Fibroblast of skin of right quadriceps (primary cell): ENCODE results near the gene HIPK4.
A peak's percentile ranks its signal among the peaks of the same experiment; 100 is the strongest.
"Not testable (repeated sequence)": the region's sequence is repeated elsewhere in the genome, so short reads cannot be mapped to it uniquely, and the experiment has no call there.

Experiments
- DNase-seq: peaks from one replicate; pipeline ENCODE4 v3.0.0-alpha.2; 2013

HIPK4 gene

DNA sequence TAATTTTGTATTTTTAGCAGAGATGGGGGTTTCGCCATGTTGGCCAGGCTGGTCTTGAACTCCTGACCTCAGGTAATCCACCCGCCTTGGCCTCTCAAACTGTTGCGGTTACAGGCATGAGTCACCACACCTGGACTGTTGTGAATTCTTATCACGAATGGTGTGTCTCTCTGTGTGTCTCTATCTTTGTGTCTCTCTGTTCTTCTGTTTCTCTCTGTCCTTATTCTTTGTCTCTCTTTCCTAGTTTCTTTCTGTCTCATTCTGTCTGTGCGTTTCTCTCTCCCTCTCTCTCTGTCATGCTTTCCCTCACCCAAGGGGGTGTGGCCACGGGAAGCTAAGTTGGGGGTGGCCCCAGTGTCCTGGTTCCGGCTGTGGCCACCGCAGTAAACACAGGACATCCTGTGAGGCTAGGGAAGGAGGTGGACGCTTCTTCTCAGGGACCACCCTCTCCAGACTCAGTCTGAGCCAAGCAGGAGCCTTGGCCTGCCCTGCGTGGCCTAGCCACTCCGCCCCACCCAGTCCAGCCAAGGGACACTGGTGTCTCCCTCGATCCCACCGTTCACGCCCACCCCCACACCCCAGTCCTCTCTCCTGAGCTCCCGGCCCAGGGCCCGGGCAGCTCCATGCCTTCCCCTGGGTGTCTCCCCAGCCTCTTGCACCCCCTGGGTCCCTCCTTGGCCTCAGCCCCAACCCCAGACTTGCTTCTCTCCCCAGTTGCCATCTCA is 27.1 kb upstream of the HIPK4 start:
- peak; percentile 43 for DNase-seq

DNA sequence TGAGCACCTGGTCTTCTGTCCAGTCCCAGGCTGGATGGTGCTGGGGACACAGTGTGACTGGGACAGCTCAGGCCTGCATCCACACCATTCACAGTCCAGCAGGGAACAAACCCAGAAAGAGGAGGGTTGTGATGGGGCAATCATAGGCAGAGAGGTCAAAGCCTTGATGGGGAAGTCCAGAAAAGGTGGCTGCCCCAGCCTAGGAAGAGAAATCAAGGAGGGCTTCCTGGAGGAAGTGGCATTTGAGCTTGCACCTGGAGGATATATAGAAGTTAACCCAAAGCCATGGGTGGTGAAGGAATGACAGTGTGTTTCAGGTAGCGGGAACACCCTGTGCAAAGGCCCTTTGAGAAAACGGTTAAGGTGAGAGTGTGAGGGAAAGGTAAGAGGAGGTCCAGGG is 25.8 kb upstream of the HIPK4 start:
- DNase-seq: no peak

DNA sequence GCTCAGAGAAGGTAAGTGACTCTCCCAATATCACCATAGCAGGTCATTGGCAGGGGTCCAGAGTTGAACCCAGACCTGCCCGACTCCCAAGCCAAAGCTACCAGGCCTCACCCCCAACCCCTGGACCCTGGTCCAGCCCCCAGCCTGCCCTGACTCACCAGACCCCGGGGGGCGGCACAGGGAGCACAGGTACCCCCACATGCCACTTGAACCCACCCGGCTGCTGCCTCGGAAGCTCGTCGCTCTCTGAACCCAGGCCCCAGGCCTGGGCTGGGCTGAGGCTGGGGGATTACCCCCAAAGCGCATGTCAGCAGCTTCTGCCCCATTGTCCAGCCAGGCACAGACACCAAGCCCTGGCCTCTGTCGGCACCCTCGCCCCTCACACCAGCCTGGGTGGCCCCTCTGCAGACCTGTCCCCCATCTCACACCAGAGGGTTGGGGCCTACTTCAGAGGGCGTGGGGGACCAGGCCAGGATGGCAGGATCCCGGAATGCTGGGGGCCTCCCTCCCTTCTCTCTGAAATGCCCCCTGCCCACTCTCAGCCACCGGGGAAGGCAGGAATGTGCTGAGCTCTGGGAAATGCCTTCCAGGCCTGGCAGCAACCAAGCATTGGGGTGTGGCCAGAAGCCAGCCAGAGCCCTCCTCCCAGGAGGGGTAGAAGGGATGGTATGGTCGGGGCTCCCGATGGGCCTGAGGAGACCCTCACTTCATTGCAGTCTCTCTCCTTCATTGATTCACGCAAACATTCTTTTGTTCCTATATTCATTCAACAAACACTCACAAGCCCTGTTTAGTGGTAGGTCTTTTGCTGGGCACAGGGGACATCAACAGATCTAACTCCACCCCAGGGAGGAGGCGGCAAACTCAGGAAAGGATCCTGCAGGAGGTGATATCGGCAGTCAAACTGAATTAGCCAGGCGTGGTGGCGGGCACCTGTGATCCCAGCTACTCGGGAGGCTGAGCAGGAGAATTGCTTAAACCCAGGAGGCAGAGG is 24.9 kb upstream of the HIPK4 start:
- DNase-seq: no peak

DNA sequence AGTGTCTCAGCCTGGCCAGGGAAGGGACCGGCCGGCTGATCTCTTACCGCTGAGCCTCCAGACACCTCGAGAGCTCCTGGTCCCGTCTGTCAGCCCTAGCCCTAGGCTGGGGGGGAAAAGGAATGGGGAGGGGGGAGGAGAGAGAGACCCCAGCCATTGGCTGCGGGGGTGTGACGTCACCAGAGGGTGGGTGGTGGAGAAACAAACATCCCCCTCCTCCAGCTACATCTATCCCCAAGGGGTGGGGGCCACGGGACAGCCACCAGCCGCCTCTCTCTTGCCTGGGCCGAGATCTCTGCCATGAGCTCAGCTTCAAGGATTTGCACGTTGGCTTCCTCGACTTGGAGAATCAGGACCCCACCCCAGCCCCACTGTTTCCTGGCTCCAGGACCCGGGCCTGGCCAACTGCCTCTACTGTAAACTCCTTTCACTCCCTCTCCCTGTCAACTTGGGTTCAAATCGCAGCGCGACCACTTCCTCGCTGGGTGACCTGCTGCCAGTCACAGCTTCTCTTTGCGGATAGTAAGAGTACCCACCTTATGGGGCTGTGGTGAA is 23.4 kb upstream of the HIPK4 start, which contains the start of gene PRX:
PRX (minus strand) TSS at position 88 of the 555 bp plus-strand sequence. CDS start 5,446 bp downstream, outside the sequence.
- DNase-seq: no peak

DNA sequence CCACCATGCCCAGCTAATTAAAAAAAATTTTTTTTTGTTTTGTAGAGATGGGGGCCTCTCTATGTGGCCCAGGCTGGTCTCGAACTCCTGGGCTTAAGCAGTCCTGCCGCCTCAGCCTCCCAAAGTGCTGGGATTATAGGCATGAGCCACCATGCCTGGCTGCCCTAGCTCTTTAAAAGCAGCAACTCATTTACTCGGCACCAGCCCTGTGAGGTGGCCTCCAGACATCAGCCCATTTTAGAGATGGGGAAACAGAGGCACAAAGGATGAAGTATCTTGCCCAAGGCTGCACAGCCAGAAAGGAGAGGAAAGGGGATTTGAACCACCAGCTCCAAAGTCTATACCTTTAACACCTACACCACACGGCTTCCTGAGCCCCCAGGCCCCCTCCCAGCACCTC is 22.9 kb upstream of the HIPK4 start:
- DNase-seq: no peak

DNA sequence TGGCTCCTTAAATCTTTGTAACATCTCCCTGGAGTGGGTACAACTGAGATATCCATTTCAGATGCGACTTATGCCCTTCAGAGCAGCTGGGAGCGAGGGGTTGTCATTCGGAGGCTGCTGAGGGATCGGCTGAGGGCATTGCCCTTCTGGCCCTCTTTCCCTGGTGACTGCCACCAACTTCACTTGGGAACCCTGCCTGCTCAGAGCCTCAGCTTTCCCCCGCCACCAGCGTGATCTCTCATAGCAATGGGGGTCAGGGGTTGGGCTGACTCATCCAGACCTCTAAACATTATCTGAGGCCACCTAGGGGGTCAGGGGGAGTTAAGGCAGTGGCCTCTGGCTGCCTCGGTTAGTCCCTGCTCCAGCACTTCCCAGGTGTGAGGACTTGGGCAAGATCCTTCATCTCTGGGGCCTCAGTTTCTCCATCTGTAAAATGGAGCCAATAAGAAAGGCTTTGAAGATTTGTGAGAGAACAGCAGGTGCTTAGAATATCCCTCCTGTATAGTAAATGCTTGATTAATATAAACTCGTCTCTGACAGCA is 22.0 kb upstream of the HIPK4 start:
- DNase-seq: no peak

DNA sequence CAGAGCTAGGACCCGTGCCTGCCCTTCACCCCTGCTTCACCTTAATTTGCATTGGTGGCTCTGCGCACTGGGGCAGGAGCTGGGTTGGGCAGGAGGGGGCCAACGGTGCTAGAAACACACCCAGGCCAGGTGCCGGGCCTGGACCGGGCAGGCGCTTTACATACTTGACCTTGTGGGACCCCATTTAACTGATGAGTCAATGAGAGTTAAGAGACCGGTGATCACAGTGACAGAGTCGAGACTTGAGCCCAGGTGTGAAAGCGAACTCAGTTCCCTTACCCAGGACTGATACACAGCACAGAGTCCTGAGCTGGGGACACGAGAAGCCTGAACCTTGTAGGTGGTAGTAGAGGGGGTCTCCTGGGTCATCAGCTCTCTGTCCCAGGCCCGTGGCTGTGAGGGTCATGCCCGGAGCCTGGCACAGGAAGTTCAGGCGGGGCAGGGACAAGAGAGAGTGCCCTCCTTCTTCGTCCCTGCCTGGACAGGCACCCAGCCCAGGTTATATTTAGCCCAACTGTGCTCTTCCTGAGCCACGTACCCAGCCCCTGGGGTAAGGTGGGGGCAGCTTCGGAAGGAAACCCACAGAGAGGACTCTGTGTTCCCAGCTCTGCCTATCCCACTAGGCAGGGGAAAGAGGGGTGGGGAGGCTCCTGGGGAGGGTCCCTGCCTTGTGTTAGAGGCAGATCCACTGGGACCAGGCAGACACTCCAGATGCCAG is 21.3 kb upstream of the HIPK4 start:
- no peak for DNase-seq

DNA sequence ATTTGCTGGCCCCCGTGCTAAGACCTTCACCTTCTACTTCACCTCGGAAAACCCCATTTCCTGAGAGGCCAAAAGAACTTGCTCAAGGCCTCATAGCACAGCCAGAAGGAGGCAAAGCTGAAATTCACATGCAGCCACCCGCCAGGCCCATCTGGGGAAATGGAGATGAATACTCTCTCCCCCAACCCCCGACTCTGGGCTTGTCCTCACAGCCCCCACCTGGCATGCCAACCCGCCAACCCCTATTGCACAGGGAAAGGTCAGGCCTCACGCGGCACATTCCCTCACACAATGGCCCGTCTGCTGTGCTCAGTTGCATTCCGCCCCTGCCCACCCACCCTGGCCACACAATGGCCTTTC is 20.0 kb upstream of the HIPK4 start:
- no peak for DNase-seq

DNA sequence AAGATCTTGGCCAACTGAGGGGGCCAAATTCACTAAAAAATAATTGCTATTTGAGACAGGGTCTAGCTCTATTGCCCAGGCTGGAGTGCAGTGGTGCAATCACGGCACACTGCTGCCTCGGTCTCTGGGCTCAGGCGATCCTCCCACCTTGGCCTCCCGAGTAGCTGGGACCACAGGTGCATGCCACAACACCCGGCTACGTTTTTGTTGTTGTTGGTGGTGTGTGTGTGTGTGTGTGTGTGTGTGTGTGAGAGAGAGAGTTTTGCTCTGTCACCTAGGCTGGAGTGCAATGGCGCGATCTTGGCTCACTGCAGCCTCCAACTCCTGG is 18.6 kb upstream of the HIPK4 start:
- not testable (repeated sequence) for DNase-seq

DNA sequence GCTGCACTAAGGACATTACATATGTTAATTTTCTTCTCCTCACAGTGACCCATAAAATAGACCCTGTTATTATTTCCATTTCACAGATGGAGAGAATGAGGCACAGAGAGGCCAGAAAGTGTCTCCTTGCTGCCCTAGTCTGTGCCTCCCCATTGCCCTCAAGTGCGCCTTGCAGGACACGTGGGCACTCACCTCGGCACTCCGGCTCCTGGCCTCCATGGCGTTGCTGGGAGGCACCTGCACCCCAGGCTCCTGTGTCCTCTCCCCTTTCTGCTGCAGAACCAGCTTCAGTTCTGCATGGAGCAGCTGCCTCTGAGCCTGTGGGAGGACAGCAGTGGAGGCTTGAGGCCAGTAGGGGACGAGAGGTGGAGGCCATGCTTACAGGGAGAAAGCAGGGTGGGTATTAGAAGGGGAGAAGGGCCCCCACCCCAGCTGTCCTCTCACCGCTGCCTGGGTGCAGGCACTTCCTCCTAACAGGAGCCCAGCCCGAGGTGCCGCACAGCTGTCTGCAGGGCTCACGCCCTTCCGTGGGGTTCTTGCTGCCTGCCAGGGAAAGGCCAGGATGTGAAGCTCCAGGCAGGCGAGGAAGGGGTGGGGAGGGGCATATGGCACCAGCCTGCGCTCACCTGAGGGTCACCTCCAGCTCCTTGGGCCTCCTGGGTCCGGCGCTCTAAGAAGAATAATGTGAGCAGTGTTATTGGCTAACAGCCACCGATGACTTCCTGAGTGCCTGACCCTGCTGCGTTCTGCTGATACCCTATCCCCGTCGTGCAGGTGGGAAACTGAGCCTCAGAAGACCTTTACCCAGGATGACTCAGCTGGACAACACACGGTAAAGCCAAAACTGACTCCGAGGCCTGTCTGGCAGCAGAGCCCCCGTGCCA is 18.0 kb upstream of the HIPK4 start:
- DNase-seq: no peak

DNA sequence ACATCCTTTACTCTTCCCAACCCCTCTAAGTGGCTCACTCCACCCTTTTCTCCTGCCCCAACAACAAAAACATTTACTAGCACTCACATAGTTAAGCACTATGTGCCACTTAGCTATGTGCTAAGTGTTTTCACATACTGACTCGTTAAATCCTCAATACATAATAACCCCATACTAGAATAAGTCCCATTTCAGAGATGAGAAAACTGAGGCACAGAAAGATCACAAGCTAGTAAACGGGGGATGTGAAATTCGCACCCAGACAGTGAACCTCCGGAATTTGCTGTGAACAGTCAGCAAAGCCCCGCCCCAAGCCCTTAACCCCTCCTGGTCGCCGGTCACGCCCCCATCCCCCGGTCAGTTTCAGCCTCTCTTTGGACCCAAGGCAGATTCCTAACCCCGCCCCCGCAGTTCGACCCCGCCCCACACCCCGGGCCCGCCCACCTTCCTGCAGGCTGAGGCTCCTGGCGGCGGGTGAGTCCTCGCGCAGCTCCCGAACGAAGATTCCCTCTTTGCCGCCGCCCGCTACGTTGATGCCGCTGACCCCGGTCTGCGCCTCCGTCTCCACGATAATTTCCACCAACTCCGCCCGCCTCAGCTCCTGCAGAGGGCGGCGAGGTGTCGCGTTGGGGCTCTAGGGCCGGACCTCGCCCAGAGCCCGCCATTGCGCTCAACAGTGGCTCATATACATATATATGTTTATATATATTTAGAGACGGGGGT is 13.4 kb upstream of the HIPK4 start:
- peak; percentile 83 for DNase-seq

DNA sequence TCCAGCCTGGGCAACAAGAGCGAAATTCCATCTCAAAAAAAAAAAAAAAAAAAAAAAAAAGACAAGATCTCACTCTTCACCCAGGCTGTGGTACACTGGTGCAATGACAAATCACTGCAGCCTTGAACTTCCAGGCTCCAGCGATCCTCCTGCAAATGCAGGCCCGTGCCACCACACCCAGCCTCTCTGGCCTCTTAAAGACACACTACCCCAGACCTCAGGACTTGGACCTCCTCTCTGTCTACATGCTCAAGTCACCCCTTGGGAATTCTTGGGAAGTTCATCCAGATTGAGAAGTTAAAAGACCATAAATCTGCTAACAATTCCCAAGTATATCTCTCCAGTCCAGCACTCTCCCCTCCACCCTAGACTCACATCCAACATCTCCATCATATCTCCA is 10.6 kb upstream of the HIPK4 start:
- DNase-seq: peak; percentile 15

DNA sequence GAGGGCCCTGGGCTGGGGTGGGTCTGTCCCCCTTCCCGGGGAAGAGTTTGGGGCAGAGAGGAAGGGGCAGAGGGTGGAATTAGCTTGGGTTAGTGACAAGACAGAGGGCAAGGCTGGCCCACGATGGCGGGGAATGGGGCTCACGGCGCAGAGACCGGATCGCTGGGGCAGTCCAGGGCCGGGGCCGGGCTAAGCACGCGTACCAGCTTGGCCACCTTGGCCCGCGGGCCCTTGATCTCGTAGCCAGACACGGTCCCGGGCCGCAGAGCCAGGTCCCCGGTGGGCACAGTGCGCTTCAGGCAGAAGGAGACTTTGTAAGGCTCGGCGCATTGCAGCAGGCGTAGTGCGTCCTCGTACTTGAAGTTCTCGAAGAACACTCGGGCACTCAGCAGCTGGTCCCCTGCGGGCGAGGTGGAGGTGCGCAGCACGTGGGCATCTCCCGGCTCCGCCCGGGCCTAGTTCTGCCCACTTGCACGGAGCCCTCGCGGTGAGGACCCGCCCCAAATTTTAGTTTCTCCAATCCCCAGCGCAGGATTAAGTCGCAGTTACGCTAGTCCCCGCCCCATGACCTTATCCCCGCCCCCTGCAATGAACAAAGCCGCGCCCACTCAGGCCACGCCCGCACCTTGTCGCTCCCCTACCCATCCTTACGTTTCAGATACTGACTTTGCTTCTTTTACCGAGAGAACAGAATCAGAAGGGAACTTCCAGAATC is 8.6 kb upstream of the HIPK4 start:
- peak; percentile 35 for DNase-seq

DNA sequence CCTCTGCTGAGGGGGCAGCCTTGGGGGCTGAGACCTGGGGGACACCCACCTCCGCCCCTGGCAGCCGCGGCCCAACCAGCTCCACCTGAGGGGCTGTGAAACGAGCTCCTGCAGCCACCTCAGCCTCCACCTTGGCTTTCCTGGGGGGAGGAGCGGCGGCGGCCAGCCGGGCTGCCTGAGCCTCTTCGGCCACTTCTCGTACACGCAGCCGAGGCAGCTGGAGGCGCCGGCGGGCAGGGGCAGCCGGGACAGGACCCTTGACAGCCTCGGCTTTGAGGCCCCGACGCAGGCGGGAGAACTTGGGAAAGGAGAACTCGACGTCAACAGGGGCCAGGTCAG is 7.6 kb upstream of the HIPK4 start:
- DNase-seq: no peak

DNA sequence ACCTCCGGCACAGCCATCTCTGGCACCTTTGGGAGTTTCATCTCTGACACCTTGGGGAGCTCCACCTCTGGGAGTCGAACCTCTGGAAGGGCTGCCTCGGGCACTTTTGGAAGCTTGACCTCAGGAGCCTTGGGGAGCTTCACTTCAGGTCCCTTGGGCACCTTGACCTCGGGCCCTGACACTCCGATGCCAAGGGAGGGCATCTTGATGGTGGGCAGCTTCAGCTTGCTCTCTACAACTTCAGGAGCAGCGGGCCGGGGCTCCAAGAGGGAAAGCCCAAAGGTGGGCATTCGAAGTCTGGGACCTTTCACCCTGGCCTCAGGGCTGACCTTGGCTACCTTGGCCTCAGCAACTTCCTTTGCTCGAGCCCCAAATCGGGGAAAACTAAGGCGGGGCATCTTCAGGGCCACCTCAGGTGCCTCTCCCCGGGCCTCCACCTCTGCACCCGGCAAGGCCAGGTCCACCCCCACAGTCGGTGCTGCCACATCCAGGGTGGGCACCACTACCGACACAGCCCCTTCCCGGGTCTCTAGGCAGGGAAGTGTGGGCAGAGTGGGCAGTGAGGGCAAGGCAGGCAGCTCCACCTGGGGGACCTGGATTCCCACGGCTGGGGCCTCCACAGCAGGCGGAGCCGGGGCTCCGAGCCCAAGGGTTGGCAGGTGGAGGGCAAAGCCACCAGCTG is 7.0 kb upstream of the HIPK4 start:
- no peak for DNase-seq

DNA sequence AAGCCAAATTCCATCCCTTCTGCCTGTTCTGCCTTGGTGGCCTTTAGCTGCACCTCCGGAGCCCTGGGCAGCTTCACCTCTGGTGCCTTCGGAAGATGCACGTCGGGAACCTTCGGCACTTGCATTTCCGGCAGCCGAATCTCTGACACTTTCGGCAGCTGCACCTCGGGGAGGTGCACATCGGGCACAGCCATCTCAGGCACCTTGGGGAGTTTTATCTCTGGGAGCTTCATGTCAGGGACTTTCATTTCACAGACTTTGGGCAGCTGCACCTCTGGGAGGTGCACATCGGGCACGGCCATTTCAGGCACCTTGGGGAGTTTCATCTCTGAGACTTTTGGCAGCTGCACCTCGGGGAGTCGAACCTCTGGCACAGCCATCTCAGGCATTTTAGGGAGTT is 6.0 kb upstream of the HIPK4 start:
- DNase-seq: no peak

DNA sequence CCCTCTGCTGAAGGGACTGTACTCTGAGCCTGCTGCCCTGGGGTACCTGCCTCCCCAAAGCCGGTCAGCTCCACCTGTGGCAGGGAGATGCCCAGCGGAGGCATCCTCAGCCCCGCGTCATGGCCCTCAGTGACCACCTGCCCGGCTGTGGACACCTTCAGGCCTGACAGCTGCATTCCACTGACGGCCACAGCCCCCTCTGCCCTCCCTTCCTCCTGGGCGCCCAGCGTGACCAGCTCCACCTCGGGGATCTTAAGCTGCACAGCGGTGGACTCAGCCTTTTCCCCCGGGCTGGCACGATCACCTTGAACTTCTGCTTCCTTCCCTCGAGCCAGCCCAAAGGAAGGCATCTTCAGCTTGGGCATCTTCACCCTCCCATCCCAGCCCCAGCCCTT is 4.8 kb upstream of the HIPK4 start:
- DNase-seq: no peak

DNA sequence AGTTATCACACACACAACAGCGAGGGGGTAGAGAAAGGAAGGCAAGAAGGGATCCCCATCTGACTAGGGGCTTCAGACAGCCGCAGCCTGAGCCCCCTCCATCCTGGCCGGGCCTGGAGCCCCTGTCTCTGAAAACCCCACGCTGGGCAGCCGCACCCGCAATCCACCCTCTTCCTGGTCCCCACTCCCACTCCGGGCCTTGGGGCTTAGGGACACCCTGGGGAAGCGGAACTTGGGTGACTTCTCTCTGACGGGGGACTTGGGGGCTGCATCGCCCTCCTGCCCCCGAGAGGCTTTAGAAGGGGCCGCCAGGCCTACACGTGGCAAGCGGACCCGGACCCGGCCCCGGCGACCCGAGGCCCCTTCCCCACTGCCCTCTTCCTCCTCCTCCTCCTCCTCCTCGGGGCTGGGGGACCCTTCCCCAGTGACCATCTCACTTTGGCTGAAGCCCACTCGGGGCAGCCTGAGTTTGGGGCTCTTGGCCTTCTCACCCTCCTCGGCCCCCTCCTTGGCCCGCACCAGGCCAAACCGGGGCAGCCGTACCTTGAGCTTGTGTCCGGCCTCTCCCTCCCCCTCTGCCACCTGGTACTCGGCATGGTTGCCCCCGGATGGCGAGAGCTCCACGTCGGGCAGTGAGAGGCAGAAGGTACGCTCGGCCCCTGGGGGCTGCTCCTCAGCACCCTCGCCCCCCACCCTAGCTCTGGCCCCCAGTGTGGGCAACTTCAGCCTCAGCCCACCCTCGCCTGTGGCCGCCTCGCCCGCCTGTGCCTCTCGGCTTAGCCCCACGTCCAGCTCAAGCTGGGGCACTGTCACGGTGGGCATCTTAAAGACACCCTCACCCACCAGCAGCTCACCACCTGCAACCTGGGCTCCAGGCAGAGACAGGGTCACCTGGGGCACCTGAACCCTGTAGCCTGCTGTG is 4.2 kb upstream of the HIPK4 start:
- no peak for DNase-seq
